Endothelial cell (in vitro differentiated cells): ENCODE measurements around the gene PFKFB3. TPM values are rescaled to one million over a fixed set of nuclear protein-coding genes. Genes with fewer than 3 reads are reported as not detected.
"Not testable (repeated sequence)": the region's sequence is repeated elsewhere in the genome, so short reads cannot be mapped to it uniquely, and the experiment has no call there.

Experiments used
- DNase-seq: peaks from one replicate; pipeline ENCODE4 v3.0.0; 2021; ENCODE audit warnings: low spot score
- H3K27ac Mint-ChIP-seq: one replicate; pipeline ENCODE4 v1.8.0; 2021; ENCODE audit warnings: mixed read lengths, inconsistent platforms; ENCODE audit not compliant: unreplicated experiment
- H3K27me3 Mint-ChIP-seq: one replicate; pipeline ENCODE4 v1.8.0; 2021; ENCODE audit warnings: mild to moderate bottlenecking, moderate library complexity, mixed read lengths, inconsistent platforms; ENCODE audit not compliant: unreplicated experiment
- H3K36me3 Mint-ChIP-seq: one replicate; pipeline ENCODE4 v1.8.0; 2021; ENCODE audit warnings: mild to moderate bottlenecking, low read depth, mixed read lengths, inconsistent platforms; ENCODE audit not compliant: unreplicated experiment
- H3K4me1 Mint-ChIP-seq: one replicate; pipeline ENCODE4 v1.8.0; 2021; ENCODE audit warnings: mild to moderate bottlenecking, mixed read lengths, inconsistent platforms; ENCODE audit not compliant: unreplicated experiment
- H3K4me3 Mint-ChIP-seq: one replicate; pipeline ENCODE4 v1.8.0; 2021; ENCODE audit warnings: mild to moderate bottlenecking, mixed read lengths, inconsistent platforms; ENCODE audit not compliant: unreplicated experiment
- H3K9me3 Mint-ChIP-seq: one replicate; pipeline ENCODE4 v1.8.0; 2021; ENCODE audit warnings: mixed read lengths, inconsistent platforms; ENCODE audit not compliant: unreplicated experiment
- total RNA-seq: library from RNA; stranded (reverse); fragmentation: NEBNext Ultra II Directional; extraction: Animal tissue kit (Norgen Biotek cat#: 25700); gene quantifications from one replicate; pipeline ENCODE4 v1.2.1, GENCODE V29; 2021; ENCODE audit not compliant: unreplicated experiment
- TF ChIP-seq, protein P1 (sequence below): fragments of 200-600 bp; sonication (generic); IDR thresholded peaks from one replicate; pipeline ENCODE4 v1.5.0; 2021; ENCODE audit warnings: antibody characterized with exemption; ENCODE audit not compliant: unreplicated experiment

The PFKFB3 gene
- total RNA-seq, 1 donor from 2014 or later: 32.3 TPM

DNA sequence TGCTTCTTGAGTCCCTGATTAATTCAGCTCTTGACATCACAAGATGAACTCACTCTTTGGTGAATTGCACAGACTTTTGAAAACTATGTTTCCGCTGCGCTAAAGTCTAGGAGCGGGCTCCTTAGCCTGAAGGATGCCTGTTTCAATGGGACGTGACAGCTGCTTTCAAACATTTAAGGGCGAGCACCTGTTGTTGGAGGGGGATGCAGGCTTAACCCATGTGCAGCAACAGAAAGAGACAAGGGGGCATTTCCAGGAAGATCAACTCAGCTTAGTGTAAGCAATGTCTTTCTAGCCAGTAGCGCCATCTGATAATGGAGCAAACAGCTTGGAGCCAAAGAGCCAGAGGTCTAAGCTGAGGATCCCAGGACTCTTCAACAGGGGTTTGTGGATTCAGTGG lies 8.4 kb upstream of the PFKFB3 start:
- H3K9me3 Mint-ChIP-seq: no peaks in the 10 kb centered on the region
- H3K36me3 Mint-ChIP-seq: no peaks in the 10 kb centered on the region
- TF ChIP-seq, protein P1, sequence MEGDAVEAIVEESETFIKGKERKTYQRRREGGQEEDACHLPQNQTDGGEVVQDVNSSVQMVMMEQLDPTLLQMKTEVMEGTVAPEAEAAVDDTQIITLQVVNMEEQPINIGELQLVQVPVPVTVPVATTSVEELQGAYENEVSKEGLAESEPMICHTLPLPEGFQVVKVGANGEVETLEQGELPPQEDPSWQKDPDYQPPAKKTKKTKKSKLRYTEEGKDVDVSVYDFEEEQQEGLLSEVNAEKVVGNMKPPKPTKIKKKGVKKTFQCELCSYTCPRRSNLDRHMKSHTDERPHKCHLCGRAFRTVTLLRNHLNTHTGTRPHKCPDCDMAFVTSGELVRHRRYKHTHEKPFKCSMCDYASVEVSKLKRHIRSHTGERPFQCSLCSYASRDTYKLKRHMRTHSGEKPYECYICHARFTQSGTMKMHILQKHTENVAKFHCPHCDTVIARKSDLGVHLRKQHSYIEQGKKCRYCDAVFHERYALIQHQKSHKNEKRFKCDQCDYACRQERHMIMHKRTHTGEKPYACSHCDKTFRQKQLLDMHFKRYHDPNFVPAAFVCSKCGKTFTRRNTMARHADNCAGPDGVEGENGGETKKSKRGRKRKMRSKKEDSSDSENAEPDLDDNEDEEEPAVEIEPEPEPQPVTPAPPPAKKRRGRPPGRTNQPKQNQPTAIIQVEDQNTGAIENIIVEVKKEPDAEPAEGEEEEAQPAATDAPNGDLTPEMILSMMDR: no peak
- no peak overlapping the region for H3K27ac Mint-ChIP-seq
- no peak overlapping the region for H3K4me3 Mint-ChIP-seq
- no peak for DNase-seq
- H3K27me3 Mint-ChIP-seq: peaks cover 4% of the 10 kb centered on the region
- H3K4me1 Mint-ChIP-seq: peaks cover 4% of the 10 kb centered on the region

DNA sequence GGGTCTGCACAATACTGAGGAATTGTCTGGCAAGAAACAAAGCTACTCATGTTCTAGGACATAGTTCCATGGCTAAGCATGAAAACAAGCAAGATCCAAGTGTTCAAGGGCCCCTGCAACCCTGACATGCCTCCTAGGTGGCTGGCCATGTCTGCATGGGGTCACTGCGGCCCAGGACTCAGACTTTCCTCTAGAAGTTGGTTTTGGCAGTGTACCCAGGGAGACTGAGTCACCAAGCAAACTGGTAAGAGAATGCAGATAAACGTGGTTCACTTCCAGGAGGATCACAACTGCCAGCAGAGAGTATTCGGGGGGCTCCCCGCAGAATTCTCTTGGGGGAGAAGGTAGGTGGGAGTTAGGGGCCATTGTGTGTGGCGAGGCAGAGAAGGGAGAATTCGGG lies 7.4 kb upstream of the PFKFB3 start:
- no peak for DNase-seq
- H3K36me3 Mint-ChIP-seq: no peaks in the 10 kb centered on the region
- no peaks in the 10 kb centered on the region for H3K9me3 Mint-ChIP-seq
- H3K27ac Mint-ChIP-seq: no peak overlapping the region
- H3K4me3 Mint-ChIP-seq: no peak overlapping the region
- H3K4me1 Mint-ChIP-seq: peaks cover 7% of the 10 kb centered on the region
- TF ChIP-seq, protein P1: no peak
- peaks cover 4% of the 10 kb centered on the region for H3K27me3 Mint-ChIP-seq

- no peak for DNase-seq
- H3K27ac Mint-ChIP-seq: no peak overlapping the region
- peaks cover 7% of the 10 kb centered on the region for H3K4me1 Mint-ChIP-seq
- TF ChIP-seq, protein P1: no peak
- H3K36me3 Mint-ChIP-seq: no peaks in the 10 kb centered on the region
- no peaks in the 10 kb centered on the region for H3K9me3 Mint-ChIP-seq
- H3K4me3 Mint-ChIP-seq: no peak overlapping the region
- H3K27me3 Mint-ChIP-seq: peaks cover 4% of the 10 kb centered on the region
These were observed 6.9 kb upstream of the PFKFB3 start for GRCh38 chr10:6195846-6196245.

DNA sequence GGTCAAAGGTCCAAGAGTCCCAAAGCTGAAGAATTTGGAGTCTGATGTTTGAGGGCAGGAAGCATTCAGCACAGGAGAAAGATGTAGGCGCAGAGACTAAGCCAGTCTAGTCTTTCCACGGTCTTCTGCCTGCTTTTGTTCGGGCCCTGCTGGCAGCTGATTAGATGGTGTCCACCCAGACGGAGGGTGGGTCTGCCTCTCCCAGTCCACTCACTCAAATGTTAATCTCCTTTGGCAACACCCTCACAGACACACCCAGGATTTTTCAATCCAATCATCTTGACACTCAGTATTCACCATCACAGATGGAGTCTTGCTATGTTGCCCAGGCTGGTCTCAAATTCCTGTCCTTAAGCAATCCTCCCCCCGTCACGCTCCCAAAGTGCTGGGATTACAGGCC lies 6.2 kb upstream of the PFKFB3 start:
- H3K4me1 Mint-ChIP-seq, H3K27me3 Mint-ChIP-seq, H3K4me3 Mint-ChIP-seq, H3K27ac Mint-ChIP-seq, DNase-seq, H3K36me3 Mint-ChIP-seq, H3K9me3 Mint-ChIP-seq: not testable (repeated sequence)

DNA sequence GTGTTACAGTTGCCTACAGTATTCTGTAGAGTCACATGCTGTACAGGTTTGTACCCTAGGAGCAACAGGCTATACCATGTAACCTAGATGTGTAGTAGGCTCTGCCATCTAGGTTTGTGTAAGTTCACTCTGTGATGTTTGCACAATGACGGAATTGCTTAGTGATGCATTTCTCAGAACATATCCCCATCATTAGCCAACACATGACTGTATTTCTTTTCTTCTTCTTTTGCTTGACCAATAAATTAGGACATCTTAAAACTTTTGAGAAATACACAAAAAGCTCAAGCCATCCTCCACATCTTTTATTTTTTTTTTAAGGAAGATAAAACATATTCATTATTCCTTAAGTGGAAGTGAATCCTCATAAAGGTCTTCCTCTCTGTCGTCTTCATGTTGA lies 5.4 kb upstream of the PFKFB3 start:
- peaks cover 4% of the 10 kb centered on the region for H3K27me3 Mint-ChIP-seq
- peaks cover 7% of the 10 kb centered on the region for H3K4me1 Mint-ChIP-seq
- no peaks in the 10 kb centered on the region for H3K36me3 Mint-ChIP-seq
- TF ChIP-seq, protein P1: no peak
- H3K9me3 Mint-ChIP-seq: no peaks in the 10 kb centered on the region
- H3K4me3 Mint-ChIP-seq: no peak overlapping the region
- H3K27ac Mint-ChIP-seq: no peak overlapping the region
- DNase-seq: no peak

GRCh38 chr10:6198171-6198570 lies 4.6 kb upstream of the PFKFB3 start:
- TF ChIP-seq, protein P1: no peak
- no peak for DNase-seq

More at GRCh38 chr10:6198171-6198570, 4.6 kb upstream of the PFKFB3 start:
- Mint-ChIP-seq H3K9me3 (no peaks in the 10 kb centered on the region), H3K27ac (no peak overlapping the region), H3K36me3 (no peaks in the 10 kb centered on the region), H3K4me1 (peaks cover 7% of the 10 kb centered on the region), H3K27me3 (peaks cover 4% of the 10 kb centered on the region), H3K4me3 (no peak overlapping the region)
